GM19328 (cell line): ENCODE results near the gene NKAIN2.
"Not testable (repeated sequence)": the region's sequence is repeated elsewhere in the genome, so short reads cannot be mapped to it uniquely, and the experiment has no call there.

ENCODE experiments used
- ATAC-seq: cut with Tn5 transposase; IDR thresholded peaks from one replicate; pipeline ENCODE4 v1.9.1; 2021; ENCODE audit warnings: mild to moderate bottlenecking, moderate library complexity; ENCODE audit not compliant: unreplicated experiment

NKAIN2 gene

GRCh38 chr6:124659427-124659826 lies 855.8 kb downstream of the NKAIN2 start:
- ATAC-seq: no peak

- ATAC-seq: no peak
Observed at GRCh38 chr6:124660185-124660584, 856.5 kb downstream of the NKAIN2 start.

- no peak for ATAC-seq
Observed at GRCh38 chr6:124661097-124661661, 857.5 kb downstream of the NKAIN2 start.

- no peak for ATAC-seq
Observed at GRCh38 chr6:124668028-124668427, 864.4 kb downstream of the NKAIN2 start.

- no peak for ATAC-seq
Observed at GRCh38 chr6:124669713-124670480, 866.2 kb downstream of the NKAIN2 start.

- no peak for ATAC-seq
Observed at GRCh38 chr6:124670801-124671200, 867.1 kb downstream of the NKAIN2 start.

GRCh38 chr6:124671324-124671723 lies 867.7 kb downstream of the NKAIN2 start:
- ATAC-seq: no peak

- ATAC-seq: no peak
Observed at GRCh38 chr6:124674042-124674441, 870.4 kb downstream of the NKAIN2 start.

GRCh38 chr6:124676033-124676432 lies 872.4 kb downstream of the NKAIN2 start:
- ATAC-seq: no peak

GRCh38 chr6:124677874-124678273 lies 874.2 kb downstream of the NKAIN2 start:
- no peak for ATAC-seq

- no peak for ATAC-seq
Observed at GRCh38 chr6:124679387-124679786, 875.7 kb downstream of the NKAIN2 start.

- no peak for ATAC-seq
Observed at GRCh38 chr6:124682751-124683150, 879.1 kb downstream of the NKAIN2 start.

GRCh38 chr6:124683507-124683906 lies 879.8 kb downstream of the NKAIN2 start:
- ATAC-seq: no peak

- ATAC-seq: no peak
Observed at GRCh38 chr6:124684621-124685020, 881.0 kb downstream of the NKAIN2 start.

GRCh38 chr6:124688369-124688768 lies 884.7 kb downstream of the NKAIN2 start:
- no peak for ATAC-seq

- no peak for ATAC-seq
Observed at GRCh38 chr6:124694139-124694705, 890.6 kb downstream of the NKAIN2 start.

GRCh38 chr6:124699038-124699437 lies 895.4 kb downstream of the NKAIN2 start:
- no peak for ATAC-seq

GRCh38 chr6:124703541-124703940 lies 899.9 kb downstream of the NKAIN2 start:
- no peak for ATAC-seq

GRCh38 chr6:124712532-124712931 lies 908.9 kb downstream of the NKAIN2 start:
- ATAC-seq: not testable (repeated sequence)

- ATAC-seq: no peak
Observed at GRCh38 chr6:124714728-124715127, 911.1 kb downstream of the NKAIN2 start.

- ATAC-seq: no peak
Observed at GRCh38 chr6:124719913-124720312, 916.2 kb downstream of the NKAIN2 start.

GRCh38 chr6:124721331-124721730 lies 917.7 kb downstream of the NKAIN2 start:
- ATAC-seq: no peak
